ENCODE results near the gene ULK4.

Gene ULK4

DNA sequence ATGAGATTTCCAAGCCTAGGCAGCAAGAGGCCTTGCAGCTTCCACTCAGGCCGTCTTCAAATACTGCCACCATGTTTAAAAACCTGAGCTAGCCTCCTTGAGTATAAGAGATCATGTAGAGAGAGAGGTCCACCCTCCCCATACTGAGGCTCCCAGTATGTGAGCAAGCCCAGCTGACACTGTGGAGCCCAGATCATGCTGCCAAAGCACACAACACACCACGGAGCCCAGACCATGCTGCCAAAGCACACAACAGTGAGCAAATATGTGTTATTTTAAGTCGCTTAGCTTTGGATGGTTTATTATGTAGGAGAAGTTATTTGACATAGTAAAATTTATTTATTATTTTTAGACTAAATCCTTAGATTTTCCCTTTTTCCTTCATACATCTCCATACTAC, 428.9 kb downstream of the ULK4 start:
- no peaks in the 10 kb centered on the region for H3K27me3 ChIP-seq (ENCODE audit: control insufficient read depth in 5 of 5, insufficient read depth in 4 of 5, low read length in 5 of 5)
- H3K4me1 ChIP-seq (ENCODE audit: control insufficient read depth in 5 of 5, insufficient read depth in 5 of 5, low read length in 5 of 5): no peaks in the 10 kb centered on the region
- H3K9me3 ChIP-seq (ENCODE audit: control insufficient read depth in 5 of 5, low read length in 5 of 5): no peaks in the 10 kb centered on the region
- H3K36me3 ChIP-seq (ENCODE audit: control insufficient read depth in 5 of 5, insufficient read depth in 5 of 5, low read length in 5 of 5): no peaks in the 10 kb centered on the region
- no peak overlapping the region for H3K27ac ChIP-seq (ENCODE audit: low read depth, low read length)
- H3K9ac ChIP-seq (ENCODE audit: low read length in 5 of 5): no peak overlapping the region
- H3K4me3 ChIP-seq (ENCODE audit: low read depth in 1 of 5, low read length in 5 of 5): no peak overlapping the region

- H3K4me3 ChIP-seq (ENCODE audit: low read depth in 1 of 5, low read length in 5 of 5): no peak overlapping the region
- no peaks in the 10 kb centered on the region for H3K36me3 ChIP-seq (ENCODE audit: control insufficient read depth in 5 of 5, insufficient read depth in 5 of 5, low read length in 5 of 5)
- no peak overlapping the region for H3K27ac ChIP-seq (ENCODE audit: low read depth, low read length)
- no peaks in the 10 kb centered on the region for H3K27me3 ChIP-seq (ENCODE audit: control insufficient read depth in 5 of 5, insufficient read depth in 4 of 5, low read length in 5 of 5)
- no peaks in the 10 kb centered on the region for H3K4me1 ChIP-seq (ENCODE audit: control insufficient read depth in 5 of 5, insufficient read depth in 5 of 5, low read length in 5 of 5)
- no peak overlapping the region for H3K9ac ChIP-seq (ENCODE audit: low read length in 5 of 5)
- H3K9me3 ChIP-seq (ENCODE audit: control insufficient read depth in 5 of 5, low read length in 5 of 5): no peaks in the 10 kb centered on the region
These were observed 434.8 kb downstream of the ULK4 start for GRCh38 chr3:41526995-41527573.

GRCh38 chr3:41525303-41526064, 436.4 kb downstream of the ULK4 start:
- Histone ChIP-seq H3K27ac (ENCODE audit: low read depth, low read length) (no peak overlapping the region), H3K36me3 (ENCODE audit: control insufficient read depth in 5 of 5, insufficient read depth in 5 of 5, low read length in 5 of 5) (no peaks in the 10 kb centered on the region), H3K4me3 (ENCODE audit: low read depth in 1 of 5, low read length in 5 of 5) (no peak overlapping the region), H3K27me3 (ENCODE audit: control insufficient read depth in 5 of 5, insufficient read depth in 4 of 5, low read length in 5 of 5) (no peaks in the 10 kb centered on the region), H3K9me3 (ENCODE audit: control insufficient read depth in 5 of 5, low read length in 5 of 5) (no peaks in the 10 kb centered on the region), H3K4me1 (ENCODE audit: control insufficient read depth in 5 of 5, insufficient read depth in 5 of 5, low read length in 5 of 5) (no peaks in the 10 kb centered on the region), H3K9ac (ENCODE audit: low read length in 5 of 5) (no peak overlapping the region)

GRCh38 chr3:41523897-41524296, 438.0 kb downstream of the ULK4 start:
- Histone ChIP-seq H3K27me3 (ENCODE audit: control insufficient read depth in 5 of 5, insufficient read depth in 4 of 5, low read length in 5 of 5) (no peaks in the 10 kb centered on the region), H3K4me1 (ENCODE audit: control insufficient read depth in 5 of 5, insufficient read depth in 5 of 5, low read length in 5 of 5) (no peaks in the 10 kb centered on the region), H3K9me3 (ENCODE audit: control insufficient read depth in 5 of 5, low read length in 5 of 5) (no peaks in the 10 kb centered on the region), H3K9ac (ENCODE audit: low read length in 5 of 5) (no peak overlapping the region), H3K27ac (ENCODE audit: low read depth, low read length) (no peak overlapping the region), H3K4me3 (ENCODE audit: low read depth in 1 of 5, low read length in 5 of 5) (no peak overlapping the region), H3K36me3 (ENCODE audit: control insufficient read depth in 5 of 5, insufficient read depth in 5 of 5, low read length in 5 of 5) (no peaks in the 10 kb centered on the region)

DNA sequence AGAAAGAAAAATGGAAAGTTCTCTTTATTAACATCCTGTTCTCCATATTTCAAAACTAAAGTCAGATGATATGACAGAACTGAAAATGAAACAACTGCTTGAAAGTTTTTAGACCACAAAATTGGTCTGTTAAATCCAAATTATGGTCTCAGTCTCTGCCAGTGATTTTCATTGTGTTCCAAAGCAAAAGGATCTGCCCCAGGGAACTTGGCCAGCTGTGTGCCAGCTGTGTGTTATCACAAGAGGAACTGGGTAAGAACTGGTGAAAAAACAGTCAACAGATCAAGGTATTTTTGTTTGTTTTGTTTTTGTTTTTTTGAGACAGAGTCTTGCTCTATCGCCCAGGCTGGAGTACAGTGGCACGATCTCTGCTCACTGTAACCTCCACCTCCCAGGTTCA, 439.3 kb downstream of the ULK4 start:
- Histone ChIP-seq H3K9me3 (ENCODE audit: control insufficient read depth in 5 of 5, low read length in 5 of 5) (no peaks in the 10 kb centered on the region), H3K27ac (ENCODE audit: low read depth, low read length) (no peak overlapping the region), H3K36me3 (ENCODE audit: control insufficient read depth in 5 of 5, insufficient read depth in 5 of 5, low read length in 5 of 5) (no peaks in the 10 kb centered on the region), H3K4me3 (ENCODE audit: low read depth in 1 of 5, low read length in 5 of 5) (no peak overlapping the region), H3K9ac (ENCODE audit: low read length in 5 of 5) (no peak overlapping the region), H3K27me3 (ENCODE audit: control insufficient read depth in 5 of 5, insufficient read depth in 4 of 5, low read length in 5 of 5) (no peaks in the 10 kb centered on the region), H3K4me1 (ENCODE audit: control insufficient read depth in 5 of 5, insufficient read depth in 5 of 5, low read length in 5 of 5) (no peaks in the 10 kb centered on the region)

GRCh38 chr3:41521010-41521655, 440.8 kb downstream of the ULK4 start:
- H3K36me3 ChIP-seq (ENCODE audit: control insufficient read depth in 5 of 5, insufficient read depth in 5 of 5, low read length in 5 of 5): no peaks in the 10 kb centered on the region
- no peak overlapping the region for H3K27ac ChIP-seq (ENCODE audit: low read depth, low read length)
- no peak overlapping the region for H3K9ac ChIP-seq (ENCODE audit: low read length in 5 of 5)
- H3K4me3 ChIP-seq (ENCODE audit: low read depth in 1 of 5, low read length in 5 of 5): no peak overlapping the region
- no peaks in the 10 kb centered on the region for H3K4me1 ChIP-seq (ENCODE audit: control insufficient read depth in 5 of 5, insufficient read depth in 5 of 5, low read length in 5 of 5)
- no peaks in the 10 kb centered on the region for H3K9me3 ChIP-seq (ENCODE audit: control insufficient read depth in 5 of 5, low read length in 5 of 5)
- no peaks in the 10 kb centered on the region for H3K27me3 ChIP-seq (ENCODE audit: control insufficient read depth in 5 of 5, insufficient read depth in 4 of 5, low read length in 5 of 5)

- no peaks in the 10 kb centered on the region for H3K4me1 ChIP-seq (ENCODE audit: control insufficient read depth in 5 of 5, insufficient read depth in 5 of 5, low read length in 5 of 5)
- no peak overlapping the region for H3K9ac ChIP-seq (ENCODE audit: low read length in 5 of 5)
- H3K36me3 ChIP-seq (ENCODE audit: control insufficient read depth in 5 of 5, insufficient read depth in 5 of 5, low read length in 5 of 5): no peaks in the 10 kb centered on the region
- H3K4me3 ChIP-seq (ENCODE audit: low read depth in 1 of 5, low read length in 5 of 5): no peak overlapping the region
- H3K9me3 ChIP-seq (ENCODE audit: control insufficient read depth in 5 of 5, low read length in 5 of 5): peaks cover 0 to 2% (median 0%) of the 10 kb centered on the region in 5 donors
- H3K27ac ChIP-seq (ENCODE audit: low read depth, low read length): no peak overlapping the region
- no peaks in the 10 kb centered on the region for H3K27me3 ChIP-seq (ENCODE audit: control insufficient read depth in 5 of 5, insufficient read depth in 4 of 5, low read length in 5 of 5)
These were observed 442.2 kb downstream of the ULK4 start for GRCh38 chr3:41519746-41520145.

- Histone ChIP-seq H3K9ac (ENCODE audit: low read length in 5 of 5) (no peak overlapping the region), H3K4me3 (ENCODE audit: low read depth in 1 of 5, low read length in 5 of 5) (no peak overlapping the region), H3K27me3 (ENCODE audit: control insufficient read depth in 5 of 5, insufficient read depth in 4 of 5, low read length in 5 of 5) (no peaks in the 10 kb centered on the region), H3K27ac (ENCODE audit: low read depth, low read length) (no peak overlapping the region), H3K9me3 (ENCODE audit: control insufficient read depth in 5 of 5, low read length in 5 of 5) (peaks cover 0 to 2% (median 0%) of the 10 kb centered on the region in 5 donors), H3K4me1 (ENCODE audit: control insufficient read depth in 5 of 5, insufficient read depth in 5 of 5, low read length in 5 of 5) (no peaks in the 10 kb centered on the region), H3K36me3 (ENCODE audit: control insufficient read depth in 5 of 5, insufficient read depth in 5 of 5, low read length in 5 of 5) (no peaks in the 10 kb centered on the region)
These were observed 443.3 kb downstream of the ULK4 start for GRCh38 chr3:41518626-41519025.

- Histone ChIP-seq H3K27ac (ENCODE audit: low read depth, low read length) (no peak overlapping the region), H3K9me3 (ENCODE audit: control insufficient read depth in 5 of 5, low read length in 5 of 5) (peaks cover 0 to 5% (median 0%) of the 10 kb centered on the region in 5 donors), H3K4me1 (ENCODE audit: control insufficient read depth in 5 of 5, insufficient read depth in 5 of 5, low read length in 5 of 5) (no peaks in the 10 kb centered on the region), H3K9ac (ENCODE audit: low read length in 5 of 5) (no peak overlapping the region), H3K27me3 (ENCODE audit: control insufficient read depth in 5 of 5, insufficient read depth in 4 of 5, low read length in 5 of 5) (no peaks in the 10 kb centered on the region), H3K36me3 (ENCODE audit: control insufficient read depth in 5 of 5, insufficient read depth in 5 of 5, low read length in 5 of 5) (no peaks in the 10 kb centered on the region), H3K4me3 (ENCODE audit: low read depth in 1 of 5, low read length in 5 of 5) (no peak overlapping the region)
These were observed 453.7 kb downstream of the ULK4 start for GRCh38 chr3:41508063-41508696.
